Breast epithelium (tissue), 4 donors: ENCODE results near the gene ELOB. TPM values are rescaled to one million over a fixed set of nuclear protein-coding genes. Genes with fewer than 3 reads are reported as not detected.

ENCODE experiments used
- DNase-seq, 2 donors: peaks; one replicate each; pipeline ENCODE4 v3.0.0-alpha.2; 2019; ENCODE audit warnings: low spot score in 2 of 2
- H3K27ac ChIP-seq, 2 donors: fragments of 200-600 bp; sonication (generic) in 1 of 2; one replicate each; pipeline ENCODE4 v1.5.1; 2016 to 2019; ENCODE audit warnings: mild to moderate bottlenecking in 1 of 2
- H3K27me3 ChIP-seq, 2 donors: fragments of 200-600 bp; sonication (generic) in 1 of 2; one replicate each; pipeline versions ENCODE4 v1.5.1 to v1.6.0; 2017 to 2019; ENCODE audit warnings: control low read depth in 1 of 2, mild to moderate bottlenecking in 1 of 2
- H3K36me3 ChIP-seq: fragments of 200-600 bp; one replicate; pipeline ENCODE4 v1.5.1; 2019
- H3K4me1 ChIP-seq, 2 donors: fragments of 200-600 bp; sonication (generic); one replicate each; pipeline ENCODE4 v1.5.1; 2016 to 2019; ENCODE audit warnings: control low read depth in 1 of 2
- H3K4me3 ChIP-seq, 3 donors: fragments of 200-600 bp; sonication (generic); 1 replicate in 2 of 3; 2 replicates in 1 of 3; pipeline ENCODE4 v1.5.1; 2016 to 2019; ENCODE audit warnings: mild to moderate bottlenecking in 3 of 3, moderate library complexity in 2 of 3
- H3K9me3 ChIP-seq, 2 donors: fragments of 200-600 bp; sonication (generic) in 1 of 2; one replicate each; pipeline ENCODE4 v1.5.1; 2016 to 2019; ENCODE audit warnings: control low read depth in 1 of 2
- POLR2A ChIP-seq: fragments of 450-650 bp; IDR thresholded peaks from one replicate; pipeline ENCODE4 v1.6.1; 2016; ENCODE audit warnings: antibody characterized with exemption, mild to moderate bottlenecking, moderate library complexity
- POLR2AphosphoS5 ChIP-seq, 3 donors: sonication (generic); formaldehyde crosslinking; IDR thresholded peaks; one replicate each; pipeline ENCODE4 v1.6.1; 2017; ENCODE audit warnings: antibody characterized with exemption in 3 of 3
- intact Hi-C: fragments of 100-400 bp; cut with DNase I; formaldehyde crosslinking; loops from one replicate; pipeline ENCODE4 v1.15.1; 2023; ENCODE audit warnings: low total_unique reads
- total RNA-seq, 3 donors: library from RNA; depleted of rRNA; stranded (reverse); fragments of >200 nt; gene quantifications; one replicate each; pipeline ENCODE4 v1.1.0, GENCODE V29; 2016
- TF ChIP-seq, protein P1 (sequence below), 3 donors: fragments of 450-650 bp; IDR thresholded peaks; one replicate each; pipeline ENCODE4 v1.5.1; 2016 to 2017; ENCODE audit warnings: antibody characterized with exemption in 3 of 3, mild to moderate bottlenecking in 3 of 3, moderate library complexity in 3 of 3

ELOB gene
- total RNA-seq, 3 donors from 2014 or later: 147 to 292 (median 230) TPM

DNA sequence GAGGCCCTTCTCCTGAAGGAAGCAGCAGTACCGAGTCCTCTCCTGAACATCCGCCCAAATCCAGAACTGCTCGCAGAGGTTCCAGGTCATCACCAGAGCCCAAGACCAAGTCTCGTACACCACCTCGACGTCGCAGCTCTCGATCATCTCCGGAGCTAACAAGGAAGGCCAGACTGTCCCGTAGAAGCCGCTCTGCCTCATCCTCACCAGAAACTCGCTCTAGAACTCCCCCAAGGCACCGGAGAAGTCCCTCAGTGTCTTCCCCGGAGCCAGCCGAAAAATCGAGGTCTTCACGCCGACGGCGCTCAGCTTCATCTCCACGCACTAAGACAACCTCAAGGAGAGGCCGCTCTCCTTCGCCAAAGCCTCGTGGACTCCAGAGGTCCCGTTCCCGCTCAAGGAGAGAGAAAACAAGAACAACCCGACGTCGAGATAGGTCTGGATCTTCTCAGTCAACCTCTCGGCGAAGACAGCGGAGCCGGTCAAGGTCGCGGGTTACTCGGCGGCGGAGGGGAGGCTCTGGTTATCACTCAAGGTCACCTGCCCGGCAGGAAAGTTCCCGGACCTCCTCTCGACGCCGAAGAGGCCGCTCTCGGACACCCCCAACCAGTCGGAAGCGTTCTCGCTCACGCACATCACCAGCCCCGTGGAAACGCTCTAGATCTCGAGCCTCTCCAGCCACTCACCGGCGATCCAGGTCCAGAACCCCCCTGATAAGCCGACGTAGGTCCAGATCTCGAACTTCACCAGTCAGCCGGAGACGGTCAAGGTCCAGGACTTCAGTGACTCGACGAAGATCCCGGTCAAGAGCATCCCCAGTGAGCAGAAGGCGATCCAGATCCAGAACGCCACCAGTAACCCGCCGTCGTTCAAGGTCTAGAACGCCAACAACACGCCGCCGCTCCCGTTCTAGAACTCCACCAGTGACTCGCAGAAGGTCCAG is 11.3 kb downstream of the ELOB start:
- intact Hi-C loops: no loop called here
- Histone ChIP-seq H3K36me3 (peaks cover 23% of the 10 kb centered on the region), H3K9me3 (no peaks in the 10 kb centered on the region), H3K27ac (no peak overlapping the region), H3K27me3 (no peaks in the 10 kb centered on the region), H3K4me3 (no peak overlapping the region), H3K4me1 (no peaks in the 10 kb centered on the region)
- TF ChIP-seq POLR2A (no peak), POLR2AphosphoS5 (IDR thresholded peaks at IDR 0.05) (no peak)
- TF ChIP-seq, protein P1, sequence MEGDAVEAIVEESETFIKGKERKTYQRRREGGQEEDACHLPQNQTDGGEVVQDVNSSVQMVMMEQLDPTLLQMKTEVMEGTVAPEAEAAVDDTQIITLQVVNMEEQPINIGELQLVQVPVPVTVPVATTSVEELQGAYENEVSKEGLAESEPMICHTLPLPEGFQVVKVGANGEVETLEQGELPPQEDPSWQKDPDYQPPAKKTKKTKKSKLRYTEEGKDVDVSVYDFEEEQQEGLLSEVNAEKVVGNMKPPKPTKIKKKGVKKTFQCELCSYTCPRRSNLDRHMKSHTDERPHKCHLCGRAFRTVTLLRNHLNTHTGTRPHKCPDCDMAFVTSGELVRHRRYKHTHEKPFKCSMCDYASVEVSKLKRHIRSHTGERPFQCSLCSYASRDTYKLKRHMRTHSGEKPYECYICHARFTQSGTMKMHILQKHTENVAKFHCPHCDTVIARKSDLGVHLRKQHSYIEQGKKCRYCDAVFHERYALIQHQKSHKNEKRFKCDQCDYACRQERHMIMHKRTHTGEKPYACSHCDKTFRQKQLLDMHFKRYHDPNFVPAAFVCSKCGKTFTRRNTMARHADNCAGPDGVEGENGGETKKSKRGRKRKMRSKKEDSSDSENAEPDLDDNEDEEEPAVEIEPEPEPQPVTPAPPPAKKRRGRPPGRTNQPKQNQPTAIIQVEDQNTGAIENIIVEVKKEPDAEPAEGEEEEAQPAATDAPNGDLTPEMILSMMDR (IDR thresholded peaks at IDR 0.05): no peak
- no peak for DNase-seq

DNA sequence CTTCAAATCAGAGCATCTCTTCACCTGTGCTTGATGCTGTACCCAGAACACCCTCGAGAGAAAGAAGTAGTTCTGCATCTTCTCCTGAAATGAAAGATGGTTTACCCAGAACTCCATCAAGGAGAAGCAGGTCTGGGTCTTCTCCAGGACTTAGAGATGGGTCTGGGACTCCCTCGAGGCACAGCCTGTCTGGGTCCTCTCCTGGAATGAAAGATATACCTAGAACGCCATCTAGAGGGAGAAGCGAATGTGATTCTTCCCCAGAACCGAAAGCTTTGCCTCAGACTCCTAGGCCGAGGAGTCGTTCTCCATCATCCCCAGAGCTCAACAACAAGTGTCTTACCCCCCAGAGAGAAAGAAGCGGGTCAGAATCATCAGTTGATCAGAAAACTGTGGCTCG is 12.4 kb downstream of the ELOB start:
- Histone ChIP-seq H3K27me3 (no peaks in the 10 kb centered on the region), H3K36me3 (peaks cover 22% of the 10 kb centered on the region), H3K4me1 (no peaks in the 10 kb centered on the region), H3K27ac (no peak overlapping the region), H3K4me3 (no peak overlapping the region), H3K9me3 (no peaks in the 10 kb centered on the region)
- intact Hi-C loops: no loop called here
- no peak for DNase-seq
- TF ChIP-seq, protein P1 (IDR thresholded peaks at IDR 0.05): no peak
- no peak for TF ChIP-seq POLR2AphosphoS5 (IDR thresholded peaks at IDR 0.05)
- no peak for TF ChIP-seq POLR2A

GRCh38 chr16:2763173-2763572 is 13.9 kb downstream of the ELOB start:
- no peak for TF ChIP-seq POLR2AphosphoS5 (IDR thresholded peaks at IDR 0.05)
- TF ChIP-seq, protein P1 (IDR thresholded peaks at IDR 0.05): no peak
- no peak for TF ChIP-seq POLR2A
- H3K4me1 ChIP-seq: no peaks in the 10 kb centered on the region
- intact Hi-C loops: no loop called here
- H3K27ac ChIP-seq: no peak overlapping the region
- H3K9me3 ChIP-seq: no peaks in the 10 kb centered on the region
- no peak overlapping the region for H3K4me3 ChIP-seq
- no peak for DNase-seq
- H3K36me3 ChIP-seq: peaks cover 20% of the 10 kb centered on the region
- no peaks in the 10 kb centered on the region for H3K27me3 ChIP-seq

GRCh38 chr16:2762711-2763110 is 14.4 kb downstream of the ELOB start:
- intact Hi-C loops: no loop called here
- Histone ChIP-seq H3K36me3 (peaks cover 22% of the 10 kb centered on the region), H3K4me3 (no peak overlapping the region), H3K27me3 (no peaks in the 10 kb centered on the region), H3K27ac (no peak overlapping the region), H3K9me3 (no peaks in the 10 kb centered on the region), H3K4me1 (no peaks in the 10 kb centered on the region)
- no peak for DNase-seq
- TF ChIP-seq POLR2A: no peak
- no peak for TF ChIP-seq POLR2AphosphoS5 (IDR thresholded peaks at IDR 0.05)
- TF ChIP-seq, protein P1 (IDR thresholded peaks at IDR 0.05): no peak

- no peak overlapping the region for H3K4me3 ChIP-seq
- no peaks in the 10 kb centered on the region for H3K4me1 ChIP-seq
- H3K9me3 ChIP-seq: no peaks in the 10 kb centered on the region
- H3K27ac ChIP-seq: no peak overlapping the region
- no peaks in the 10 kb centered on the region for H3K27me3 ChIP-seq
- intact Hi-C loops: no loop called here
- no peak for DNase-seq
- peaks cover 22% of the 10 kb centered on the region for H3K36me3 ChIP-seq
- TF ChIP-seq, protein P1 (IDR thresholded peaks at IDR 0.05): no peak
- no peak for TF ChIP-seq POLR2AphosphoS5 (IDR thresholded peaks at IDR 0.05)
- no peak for TF ChIP-seq POLR2A
Measured at GRCh38 chr16:2761886-2762583, 15.0 kb downstream of the ELOB start.
